A549 treated with Hydrocortisone at 1 μM for 4 hours (cell line): Measurements from ENCODE around the gene RHPN2. TPM values are rescaled to one million over a fixed set of nuclear protein-coding genes. Genes with fewer than 3 reads are reported as not detected.

Source experiments
- total RNA-seq: library from RNA; stranded (reverse); fragments of 200-300 nt; extraction: Qiagen RNA extraction; gene quantifications from 5 replicates; pipeline ENCODE4 v1.2.3, GENCODE V29; 2022

The RHPN2 gene
- total RNA-seq = 40.4 to 53.6 TPM (median 46.2 TPM) in 5 replicates

GRCh38 chr19:33064792-33065550 lies at the start of gene RHPN2:
Gene RHPN2 (minus strand): TSS chr19:33064888. CDS start chr19:33064852, 36 bp downstream.

GRCh38 chr19:33080761-33081681 lies 16.3 kb upstream of the RHPN2 start, which contains the start of gene GPATCH1:
Gene GPATCH1 (plus strand): TSS chr19:33081181. CDS start chr19:33081194, 13 bp downstream.

GRCh38 chr19:32971715-32972540 lies 92.8 kb downstream of the RHPN2 start, which contains the start of the genes CEP89 and FAAP24:
Gene CEP89 (minus strand): TSS chr19:32971958. CDS start chr19:32971874, 84 bp downstream.
Gene FAAP24 (plus strand): TSS chr19:32972242. CDS start chr19:32973197, 955 bp downstream.

Other genes with a start within 250 kb of the RHPN2 start
- gene SLC7A9, start 195.1 kb downstream of the RHPN2 start, total RNA-seq = 0.15 to 0.53 TPM (median 0.30 TPM) in 5 replicates
- gene CEP89, start 92.9 kb downstream of the RHPN2 start, total RNA-seq = 39.8 to 48.7 TPM (median 45.8 TPM) in 5 replicates
- gene FAAP24, start 92.6 kb downstream of the RHPN2 start, total RNA-seq = 14.2 to 16.0 TPM (median 15.3 TPM) in 5 replicates
- gene GPATCH1, start 16.3 kb upstream of the RHPN2 start, total RNA-seq = 12.8 to 15.2 TPM (median 13.4 TPM) in 5 replicates
- gene WDR88, start 67.2 kb upstream of the RHPN2 start, total RNA-seq = 0.16 TPM in 1 of 5 replicates, not detected in the others
- gene LRP3, start 129.4 kb upstream of the RHPN2 start, total RNA-seq = 34.3 to 52.9 TPM (median 50.7 TPM) in 5 replicates
- gene SLC7A10, start 161.0 kb upstream of the RHPN2 start, total RNA-seq = 0.08 to 0.15 TPM in 2 of 5 replicates, not detected in the others
- 6.1 to 9.8 TPM (median 8.2 TPM) in 5 replicates for gene CEBPA, start 237.6 kb upstream of the RHPN2 start, total RNA-seq